Omental fat pad (tissue), 4 donors: Measurements from ENCODE around the gene DOCK9. TPM values are rescaled to one million over a fixed set of nuclear protein-coding genes. Genes with fewer than 3 reads are reported as not detected.

ENCODE experiments used
- ATAC-seq: fragments of 150-250 bp; one replicate; pipeline ENCODE4 v1.9.1; 2016; ENCODE audit warnings: mild to moderate bottlenecking, moderate library complexity; ENCODE audit not compliant: low FRiP score
- DNase-seq: peaks from one replicate; pipeline ENCODE4 v3.0.0-alpha.2; 2019; ENCODE audit warnings: low spot score
- CTCF ChIP-seq, 3 donors: fragments of 450-650 bp; IDR thresholded peaks; one replicate each; pipeline ENCODE4 v1.5.1; 2016 to 2017; ENCODE audit warnings: antibody characterized with exemption in 3 of 3, mild to moderate bottlenecking in 3 of 3, moderate library complexity in 2 of 3
- total RNA-seq, 4 donors: library from RNA; depleted of rRNA; stranded (reverse); fragments of >200 nt; gene quantifications; one replicate each; pipeline ENCODE4 v1.1.0, GENCODE V29; 2016

DOCK9 gene
- total RNA-seq, 4 donors from 2014 or later: 94.4 to 364 (median 145) TPM

DNA sequence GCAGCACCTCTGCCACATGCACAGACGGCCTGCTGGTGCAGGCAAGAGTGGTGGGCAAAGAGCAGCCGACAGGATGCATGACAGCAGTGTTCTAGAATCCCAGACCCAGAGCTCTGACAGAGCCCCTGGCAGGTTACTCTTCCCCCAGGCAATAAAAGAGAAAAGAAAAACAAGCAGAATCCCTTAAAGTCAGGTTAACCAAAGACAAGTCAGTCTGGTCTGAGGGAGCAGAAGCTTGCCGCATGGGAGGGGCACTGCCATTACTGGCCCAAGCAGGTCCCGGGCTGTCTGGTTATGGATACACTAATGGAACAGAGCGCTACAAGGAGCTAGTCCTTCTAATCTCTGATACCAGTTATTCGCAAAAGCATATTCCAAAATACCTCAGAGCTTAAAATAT lies 36.1 kb upstream of the DOCK9 start:
- DNase-seq (no peak), ATAC-seq (no peak)
- no peak for TF ChIP-seq CTCF (IDR thresholded peaks at IDR 0.05)

GRCh38 chr13:99012539-99012938 lies 34.7 kb upstream of the DOCK9 start:
- TF ChIP-seq CTCF (IDR thresholded peaks at IDR 0.05): no peak
- DNase-seq (no peak), ATAC-seq (no peak)

- no peak for ATAC-seq
- no peak for TF ChIP-seq CTCF (IDR thresholded peaks at IDR 0.05)
- DNase-seq: no peak
Measured at GRCh38 chr13:99009987-99010551, 32.2 kb upstream of the DOCK9 start.

DNA sequence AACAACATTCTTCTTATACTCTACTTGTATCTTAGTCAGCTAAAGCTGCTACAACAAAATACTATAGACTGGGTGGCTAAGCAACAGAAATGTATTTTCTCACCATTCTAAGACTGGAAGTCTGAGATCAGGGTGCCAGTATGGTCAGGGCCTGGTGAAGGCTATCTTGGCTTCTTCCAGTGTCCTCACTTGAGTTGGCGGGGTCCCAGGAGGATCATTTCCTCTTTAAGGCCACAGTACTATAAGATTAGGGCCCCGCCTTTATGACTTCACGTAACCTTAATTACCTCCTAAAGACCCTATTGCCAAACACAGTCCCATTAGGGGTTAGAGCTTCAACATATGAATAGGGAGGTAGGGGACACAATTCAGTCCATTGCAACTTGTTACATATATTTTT lies 30.7 kb upstream of the DOCK9 start:
- ATAC-seq: no peak
- DNase-seq: no peak
- no peak for TF ChIP-seq CTCF (IDR thresholded peaks at IDR 0.05)

DNA sequence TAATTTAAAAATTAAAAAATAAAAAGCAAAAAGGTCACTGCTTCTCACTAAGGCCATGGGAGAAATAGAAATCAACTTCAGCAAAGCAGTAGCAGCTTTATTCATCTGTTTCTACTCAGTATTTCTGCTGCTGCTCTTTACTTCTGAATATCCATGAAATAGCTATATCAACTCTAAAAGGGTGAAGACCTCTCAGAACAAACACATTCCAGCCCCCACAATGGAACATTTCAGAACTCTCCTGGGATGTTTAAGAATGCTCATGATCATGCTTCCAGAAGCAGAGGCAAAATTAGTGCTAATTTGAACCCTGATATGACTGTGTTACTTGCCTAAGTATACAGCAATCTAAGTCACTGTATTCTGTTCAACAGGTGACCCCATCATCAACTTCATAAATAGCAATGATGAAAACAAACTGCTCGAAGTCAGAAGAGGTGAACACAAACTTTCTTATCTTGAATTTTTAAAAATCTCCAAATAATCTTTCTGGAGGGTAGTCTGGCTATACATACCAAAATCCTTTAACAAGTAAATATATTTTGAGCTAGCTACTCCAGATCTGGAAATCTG lies 29.6 kb upstream of the DOCK9 start:
- ATAC-seq (no peak), DNase-seq (no peak)
- TF ChIP-seq CTCF (IDR thresholded peaks at IDR 0.05): no peak

GRCh38 chr13:99005609-99006008 lies 27.7 kb upstream of the DOCK9 start:
- TF ChIP-seq CTCF (IDR thresholded peaks at IDR 0.05): no peak
- DNase-seq: no peak
- ATAC-seq: no peak

GRCh38 chr13:99004978-99005377 lies 27.1 kb upstream of the DOCK9 start:
- no peak for ATAC-seq

More at GRCh38 chr13:99004978-99005377, 27.1 kb upstream of the DOCK9 start:
- TF ChIP-seq CTCF (IDR thresholded peaks at IDR 0.05): no peak
- DNase-seq: no peak
